NK-92 treated with Interleukin-12 subunit alpha and Interleukin-12 subunit beta, amount 100 ng/mL, for 24 hours (cell line): ENCODE results near the gene NPIPA1.
A peak's percentile ranks its signal among the peaks of the same experiment; 100 is the strongest.
"Not testable (repeated sequence)": the region's sequence is repeated elsewhere in the genome, so short reads cannot be mapped to it uniquely, and the experiment has no call there.

Experiments used
- DNase-seq: peaks from one replicate; lab custom pipeline; 2025; lab: John Stamatoyannopoulos, UW

NPIPA1 gene

DNA sequence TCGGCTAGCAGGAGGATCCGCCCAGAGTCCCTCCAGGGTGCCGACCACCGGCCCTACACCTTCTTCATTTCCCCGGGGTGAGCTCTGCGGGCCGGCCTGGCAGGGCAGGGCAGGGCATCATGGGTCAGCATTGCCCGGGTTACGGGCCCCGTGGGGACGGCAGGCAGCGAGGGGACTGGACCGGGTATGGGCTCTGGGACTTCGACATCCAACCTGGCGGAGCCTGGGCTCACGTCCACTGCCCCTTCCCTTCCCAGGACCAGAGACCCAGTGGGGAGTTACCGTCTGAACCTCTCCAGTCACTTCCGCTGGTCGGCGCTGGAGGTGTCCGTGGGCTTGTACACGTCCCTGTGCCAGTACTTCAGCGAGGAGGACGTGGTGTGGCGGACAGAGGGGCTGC is 7.0 kb upstream of the NPIPA1 start:
- not testable (repeated sequence) for DNase-seq

DNA sequence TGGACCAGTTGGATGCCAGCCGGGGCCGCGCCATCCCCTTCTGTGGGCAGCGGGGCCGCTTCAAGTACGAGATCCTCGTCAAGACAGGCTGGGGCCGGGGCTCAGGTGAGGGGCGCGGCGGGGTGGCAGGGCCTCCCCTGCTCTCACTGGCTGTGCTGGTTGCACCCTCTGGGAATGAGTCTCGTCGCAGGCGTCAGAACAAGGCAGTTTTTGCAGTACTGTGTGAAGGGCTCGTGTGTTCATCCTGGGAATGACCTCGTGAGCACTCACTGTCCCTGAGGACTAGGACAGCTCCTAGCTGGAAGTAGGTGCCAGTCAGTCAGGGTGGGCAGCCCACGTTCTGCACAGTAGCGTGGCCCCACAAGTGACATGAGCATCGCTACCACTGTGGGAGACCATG is 6.3 kb upstream of the NPIPA1 start:
- DNase-seq, result not testable (repeated sequence)

DNA sequence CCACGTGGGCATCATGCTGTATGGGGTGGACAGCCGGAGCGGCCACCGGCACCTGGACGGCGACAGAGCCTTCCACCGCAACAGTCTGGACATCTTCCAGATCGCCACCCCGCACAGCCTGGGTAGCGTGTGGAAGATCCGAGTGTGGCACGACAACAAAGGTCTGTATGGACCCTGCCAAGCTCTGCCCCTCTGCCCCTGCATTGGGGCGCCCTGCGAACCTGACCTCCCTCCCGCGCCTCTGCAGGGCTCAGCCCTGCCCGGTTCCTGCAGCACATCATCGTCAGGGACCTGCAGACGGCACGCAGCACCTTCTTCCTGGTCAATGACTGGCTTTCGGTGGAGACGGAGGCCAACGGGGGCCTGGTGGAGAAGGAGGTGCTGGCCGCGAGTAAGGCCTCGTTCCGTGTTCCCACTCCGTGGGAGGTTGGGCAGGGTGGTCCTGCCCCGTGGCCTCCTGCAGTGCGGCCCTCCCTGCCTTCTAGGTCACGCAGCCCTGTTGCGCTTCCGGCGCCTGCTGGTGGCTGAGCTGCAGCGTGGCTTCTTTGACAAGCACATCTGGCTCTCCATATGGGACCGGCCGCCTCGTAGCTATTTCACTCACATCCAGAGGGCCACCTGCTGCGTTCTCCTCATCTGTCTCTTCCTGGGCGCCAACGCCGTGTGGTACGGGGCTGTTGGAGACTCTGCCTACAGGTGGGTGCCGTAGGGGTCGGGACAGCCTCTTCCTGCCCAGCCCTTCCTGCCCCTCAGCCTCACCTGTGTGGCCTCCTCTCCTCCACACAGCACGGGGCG is 4.5 kb upstream of the NPIPA1 start:
- DNase-seq, result not testable (repeated sequence)

DNA sequence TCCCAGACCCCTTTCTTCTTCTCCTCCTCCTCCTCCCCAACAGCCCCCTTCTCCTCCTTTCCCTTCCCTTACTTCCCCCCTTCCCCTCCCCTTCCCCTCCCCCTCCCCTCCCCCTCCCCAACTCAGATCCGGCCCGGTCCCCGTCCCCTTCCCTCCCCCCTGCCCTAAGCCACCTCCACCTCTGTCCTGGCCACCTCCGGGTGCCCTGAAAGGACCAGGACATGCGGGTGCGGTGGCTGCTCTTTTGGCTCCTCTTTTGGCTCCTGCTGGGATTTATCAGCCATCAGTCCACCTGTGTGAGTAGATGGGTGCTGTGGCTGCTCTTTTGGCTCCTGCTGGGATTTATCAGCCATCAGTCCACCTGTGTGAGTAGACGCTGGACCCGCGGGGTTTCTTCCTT is 751 bp downstream of the NPIPA1 start:
- not testable (repeated sequence) for DNase-seq

DNA sequence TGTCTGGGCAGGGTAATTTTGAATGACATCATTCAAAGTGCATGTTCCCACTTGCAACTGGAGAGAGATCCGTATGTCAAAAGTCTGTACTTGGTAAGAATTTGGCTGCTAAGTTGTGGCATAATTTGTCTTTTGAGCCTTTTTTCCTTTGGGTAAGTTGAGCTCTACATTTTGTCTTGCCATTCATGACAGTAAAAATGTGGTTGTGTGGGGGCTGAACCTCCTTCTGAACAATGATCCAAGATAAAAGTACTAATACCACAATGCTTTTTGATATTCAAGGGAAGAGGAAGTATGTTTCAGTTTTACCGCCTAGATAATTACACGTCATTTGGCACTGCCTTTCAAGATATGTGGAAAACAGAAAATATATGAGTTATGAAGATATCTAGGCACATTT is 5.4 kb downstream of the NPIPA1 start:
- not testable (repeated sequence) for DNase-seq

DNA sequence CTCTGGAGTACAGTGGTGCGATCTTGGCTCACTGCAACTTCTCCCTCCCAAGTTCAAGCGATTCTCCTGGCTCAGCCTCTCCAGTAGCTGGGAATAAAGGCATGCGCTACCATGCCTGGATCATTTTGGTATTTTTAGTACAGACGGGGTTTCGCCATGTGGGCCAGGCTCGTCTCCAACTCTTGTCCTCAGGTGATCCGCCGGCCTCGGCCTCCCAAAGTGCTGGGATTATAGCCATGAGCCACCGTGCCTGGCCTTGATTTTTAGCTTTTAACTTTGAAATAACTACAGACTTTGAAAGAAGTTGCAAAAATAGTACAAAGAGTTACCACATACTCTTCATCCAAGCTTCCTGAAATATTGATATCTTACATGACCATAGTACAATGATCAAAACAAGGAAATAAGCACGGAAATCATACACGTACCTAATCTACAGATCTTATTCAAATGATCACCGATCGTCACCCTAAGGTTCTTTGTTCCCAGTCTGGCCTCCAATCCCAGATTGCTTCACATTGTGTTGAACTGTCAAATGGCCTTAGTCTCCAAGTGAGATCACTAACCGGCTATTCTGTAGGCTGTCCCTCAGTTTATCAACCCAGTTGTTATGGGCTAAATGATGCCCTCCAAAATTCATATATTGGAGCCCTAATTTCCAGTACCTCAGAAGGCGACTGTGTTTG is 18.4 kb downstream of the NPIPA1 start:
- no peak for DNase-seq

DNA sequence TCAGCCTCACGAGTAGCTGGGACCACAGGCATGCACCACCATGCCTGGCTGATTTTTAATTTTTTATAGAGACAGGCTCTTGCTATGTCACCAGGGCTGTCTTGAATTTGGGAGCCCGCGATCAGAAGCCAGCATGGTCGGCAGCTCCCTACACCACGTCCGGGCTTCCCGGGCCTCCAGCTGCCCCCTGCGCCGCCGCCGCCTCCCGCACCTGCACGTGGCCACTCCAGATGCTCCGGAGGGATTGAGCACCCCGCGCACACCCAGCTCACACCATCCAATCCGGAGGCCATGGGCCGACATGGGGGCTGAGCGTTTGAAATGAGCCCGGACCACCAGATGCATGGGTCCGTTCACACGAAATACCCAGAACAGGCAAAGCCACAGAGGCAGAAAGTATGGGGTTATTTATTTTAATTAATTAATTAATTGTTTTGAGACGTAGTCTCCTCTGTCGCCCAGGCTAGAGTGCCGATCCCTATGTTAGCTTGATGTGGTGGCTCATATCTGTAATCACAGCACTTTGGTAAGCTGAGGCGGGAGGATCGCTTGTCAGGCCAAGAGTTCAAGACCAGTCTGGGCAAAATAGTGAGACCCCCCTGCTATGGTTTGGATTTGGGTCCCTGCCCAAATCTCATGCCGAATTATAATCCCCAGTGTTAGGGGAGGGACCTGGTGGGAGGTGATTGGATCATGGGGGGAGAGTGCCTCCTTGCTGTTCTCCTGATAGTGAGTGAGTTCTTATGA is 20.5 kb downstream of the NPIPA1 start:
- no peak for DNase-seq

DNA sequence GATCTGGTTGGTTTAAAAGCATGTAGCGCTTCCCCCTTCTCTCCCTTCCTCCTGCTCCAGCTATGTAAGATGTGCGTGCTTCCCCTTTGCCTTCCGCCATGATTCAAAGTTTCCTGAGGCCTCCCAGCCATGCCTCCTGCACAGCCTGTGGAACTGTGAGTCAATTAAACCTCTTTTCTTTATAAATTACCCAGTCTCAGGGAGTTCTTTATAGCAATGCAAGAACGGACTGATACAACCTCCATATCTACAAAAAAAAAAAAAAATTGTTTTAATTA is 21.0 kb downstream of the NPIPA1 start:
- no peak for DNase-seq

DNA sequence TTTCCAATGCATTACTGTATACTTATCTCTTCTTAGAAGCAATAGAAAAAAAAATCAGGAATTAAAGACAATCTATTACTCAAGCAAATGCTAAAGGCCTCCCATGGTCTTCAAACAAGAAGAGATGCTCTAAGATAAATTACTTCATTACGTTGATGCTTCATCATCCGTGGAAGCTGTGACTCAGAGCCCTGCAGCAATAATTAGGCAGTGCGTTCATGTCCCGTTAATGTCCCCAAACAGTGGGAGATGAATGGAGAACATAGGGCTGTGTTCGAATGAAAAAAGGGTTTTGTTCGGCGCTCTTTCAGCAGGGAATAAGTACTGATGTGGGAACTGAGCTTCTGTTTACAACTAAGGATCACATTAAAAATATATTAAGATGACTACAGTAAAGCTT is 21.7 kb downstream of the NPIPA1 start:
- no peak for DNase-seq

DNA sequence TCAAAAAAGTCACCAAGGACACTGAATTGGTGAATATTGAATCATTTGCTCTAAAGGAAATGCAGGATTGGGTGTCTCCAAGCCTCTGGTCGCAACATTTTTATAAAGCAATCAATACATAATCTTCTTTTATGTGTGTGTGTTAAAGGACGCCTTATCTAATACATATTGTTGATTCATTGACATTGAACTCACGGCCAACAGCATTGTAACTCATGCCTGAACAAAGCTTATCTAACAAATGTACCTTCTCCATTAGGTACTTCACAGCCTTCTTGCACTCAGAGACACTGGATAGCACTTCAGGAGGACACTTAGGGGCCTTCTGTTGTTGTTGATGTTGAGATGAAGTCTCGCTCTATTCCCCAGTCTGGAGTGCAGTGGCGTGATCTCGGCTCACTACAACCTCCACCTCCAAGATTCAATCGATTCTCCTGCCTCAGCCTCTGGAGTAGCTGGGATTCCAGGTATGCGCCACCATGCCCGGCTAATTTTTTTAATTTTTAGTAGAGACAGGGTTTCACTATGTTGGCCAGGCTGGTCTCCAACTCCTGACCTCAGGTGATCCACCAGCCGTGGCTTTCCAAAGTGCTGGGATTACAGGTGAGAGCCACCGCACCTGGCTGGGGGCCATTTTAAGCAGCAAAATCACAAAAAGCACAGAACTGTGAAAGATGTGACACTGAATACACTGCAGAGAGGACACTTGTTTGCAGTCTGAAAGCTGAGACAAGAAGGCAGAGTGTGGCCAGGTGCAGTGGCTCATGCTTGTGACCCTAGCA is 24.4 kb downstream of the NPIPA1 start:
- DNase-seq, result no peak

DNA sequence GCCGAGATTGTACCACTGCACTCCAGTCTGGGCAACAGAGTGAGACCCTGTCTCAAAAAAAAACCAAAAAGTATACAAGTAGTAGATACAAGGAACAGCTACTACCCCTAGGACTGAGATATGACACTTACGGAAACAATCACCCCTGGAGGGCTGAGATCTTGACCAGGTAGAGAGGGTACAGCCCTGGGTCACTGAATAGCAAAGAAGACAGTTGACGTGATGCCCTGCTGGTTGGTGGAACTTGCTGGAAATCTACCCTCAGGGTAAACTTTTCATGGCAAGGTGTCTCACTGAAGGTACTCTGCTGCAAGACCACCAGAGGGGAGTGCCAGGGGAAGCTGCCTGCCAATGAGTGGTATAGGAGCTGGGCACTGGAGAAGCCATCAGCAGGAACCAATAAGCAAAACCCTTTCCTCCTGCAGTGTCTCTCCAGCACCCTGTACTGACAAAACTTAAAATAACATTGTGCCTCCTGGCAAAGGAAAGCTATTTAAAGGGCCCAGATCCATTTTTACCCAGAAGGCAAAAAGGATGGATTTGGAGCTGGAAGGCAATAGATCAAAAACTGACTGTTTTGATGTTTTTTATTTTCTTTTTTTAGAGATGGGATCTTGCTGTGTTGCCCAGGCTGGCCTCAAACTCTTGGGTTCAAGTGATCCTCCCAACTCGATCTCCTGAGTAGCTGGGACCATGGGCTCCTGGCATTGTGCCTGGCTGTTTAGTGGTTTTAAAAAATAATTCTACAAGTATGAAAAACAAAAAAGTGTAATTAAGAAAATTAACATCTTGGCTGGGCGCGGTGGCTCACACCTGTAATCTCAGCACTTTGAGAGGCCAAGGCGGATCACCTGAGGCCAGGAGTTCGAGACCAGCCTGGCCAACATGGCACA is 26.3 kb downstream of the NPIPA1 start:
- DNase-seq, result no peak

DNA sequence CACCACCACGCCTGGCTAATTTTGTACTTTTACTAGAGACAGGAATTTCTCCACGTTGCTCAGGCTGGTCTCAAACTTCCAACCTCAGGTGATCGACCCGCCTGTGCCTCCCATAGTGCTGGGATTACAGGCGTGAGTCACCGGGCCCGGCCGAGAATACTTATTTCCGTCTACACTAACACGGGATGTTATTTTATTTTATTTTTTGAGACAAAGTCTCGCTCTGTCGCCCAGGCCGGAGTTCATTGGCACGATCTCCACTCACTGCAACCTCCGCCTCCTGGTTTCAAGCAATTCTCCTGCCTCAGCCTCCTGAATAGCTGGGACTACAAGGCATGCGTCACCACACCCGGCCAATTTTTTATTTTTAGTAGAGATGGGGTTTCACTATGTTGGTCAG is 28.1 kb downstream of the NPIPA1 start:
- DNase-seq, result no peak

DNA sequence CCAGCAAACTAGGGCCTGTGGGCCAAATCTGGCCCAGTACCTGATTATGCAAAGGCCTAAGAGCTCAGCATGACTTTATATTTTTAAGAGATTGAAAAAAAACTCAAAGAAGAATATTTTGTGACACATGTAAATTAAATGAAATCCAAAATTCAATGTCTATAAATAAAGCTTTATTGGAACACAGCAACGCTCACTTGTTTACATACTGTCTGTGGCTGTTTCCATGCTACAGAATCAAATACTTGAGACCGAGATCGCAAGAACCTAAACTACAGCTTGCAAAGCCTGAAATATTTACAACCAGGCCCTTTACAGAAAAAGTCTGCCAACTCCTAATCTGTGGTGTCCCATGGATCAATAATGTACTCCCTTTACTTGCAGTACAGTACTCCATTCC is 32.6 kb downstream of the NPIPA1 start:
- not testable (repeated sequence) for DNase-seq

DNA sequence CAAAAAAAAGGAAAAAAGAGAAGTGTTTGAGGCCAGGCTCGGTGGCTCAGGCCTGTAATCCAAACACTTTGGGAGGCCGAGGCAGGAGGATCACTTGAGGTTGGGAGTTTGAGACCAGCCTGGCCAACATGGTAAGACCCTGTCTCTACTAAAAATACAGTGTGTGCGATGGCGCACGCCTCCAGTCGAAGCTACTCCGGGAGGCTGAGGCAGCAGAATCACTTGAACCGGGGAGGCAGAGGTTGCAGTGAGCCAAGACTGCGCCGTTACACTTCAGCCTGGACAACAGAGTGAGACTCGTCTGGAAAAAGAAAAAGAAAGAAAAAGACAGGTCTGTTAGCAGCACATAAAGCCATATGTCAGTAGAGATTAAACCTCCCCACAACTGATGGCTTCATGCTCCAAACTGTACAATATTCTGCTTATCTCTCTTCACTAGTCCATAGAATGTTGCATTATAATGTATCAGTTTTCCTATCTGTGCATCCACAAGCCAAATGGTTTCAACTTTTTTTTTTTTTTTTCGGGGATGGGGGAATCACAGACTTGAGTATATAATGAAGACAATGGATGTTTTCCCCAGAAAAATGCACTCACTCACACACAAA is 34.5 kb downstream of the NPIPA1 start:
- DNase-seq, result not testable (repeated sequence)

DNA sequence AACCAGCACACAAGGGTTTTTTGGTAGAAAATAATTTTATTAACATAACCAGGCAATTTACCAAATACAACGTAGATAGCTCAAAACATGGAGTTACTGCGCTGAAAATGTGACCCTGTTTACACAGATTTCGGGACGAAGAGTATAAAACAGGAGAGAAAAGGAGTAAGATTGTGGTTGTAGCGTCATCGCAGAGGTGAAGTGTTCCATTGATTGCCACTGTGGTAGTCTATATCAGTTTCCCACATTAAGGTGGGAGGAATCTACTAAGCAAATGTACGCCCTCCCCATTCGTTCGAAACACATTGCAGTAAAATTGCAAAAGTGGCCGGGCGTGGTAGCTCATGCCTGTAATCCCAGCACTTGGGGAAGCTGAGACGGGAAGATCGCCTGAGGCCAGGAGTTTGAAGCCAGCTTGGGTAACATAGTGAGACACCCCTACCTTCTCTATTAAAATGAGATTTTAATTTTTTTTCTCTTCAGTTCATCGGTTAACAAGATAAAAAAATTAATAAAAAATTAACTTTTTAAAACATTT is 36.6 kb downstream of the NPIPA1 start:
- DNase-seq, result not testable (repeated sequence)

DNA sequence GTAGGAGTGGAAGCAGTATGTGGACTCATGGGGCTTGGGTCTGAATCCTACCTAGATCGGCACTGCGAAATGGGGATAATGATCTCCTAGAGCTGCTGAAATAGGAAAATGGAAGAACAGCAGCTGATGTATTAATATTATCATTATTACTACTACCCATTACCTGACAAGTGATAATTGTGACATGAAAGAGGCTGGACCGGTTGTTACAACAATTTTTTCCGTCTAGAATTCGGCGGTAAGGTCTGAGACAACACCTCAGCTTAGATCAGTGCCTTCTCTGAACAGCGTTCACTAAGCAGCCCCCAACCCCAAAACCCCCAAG is 37.0 kb downstream of the NPIPA1 start:
- not testable (repeated sequence) for DNase-seq

DNA sequence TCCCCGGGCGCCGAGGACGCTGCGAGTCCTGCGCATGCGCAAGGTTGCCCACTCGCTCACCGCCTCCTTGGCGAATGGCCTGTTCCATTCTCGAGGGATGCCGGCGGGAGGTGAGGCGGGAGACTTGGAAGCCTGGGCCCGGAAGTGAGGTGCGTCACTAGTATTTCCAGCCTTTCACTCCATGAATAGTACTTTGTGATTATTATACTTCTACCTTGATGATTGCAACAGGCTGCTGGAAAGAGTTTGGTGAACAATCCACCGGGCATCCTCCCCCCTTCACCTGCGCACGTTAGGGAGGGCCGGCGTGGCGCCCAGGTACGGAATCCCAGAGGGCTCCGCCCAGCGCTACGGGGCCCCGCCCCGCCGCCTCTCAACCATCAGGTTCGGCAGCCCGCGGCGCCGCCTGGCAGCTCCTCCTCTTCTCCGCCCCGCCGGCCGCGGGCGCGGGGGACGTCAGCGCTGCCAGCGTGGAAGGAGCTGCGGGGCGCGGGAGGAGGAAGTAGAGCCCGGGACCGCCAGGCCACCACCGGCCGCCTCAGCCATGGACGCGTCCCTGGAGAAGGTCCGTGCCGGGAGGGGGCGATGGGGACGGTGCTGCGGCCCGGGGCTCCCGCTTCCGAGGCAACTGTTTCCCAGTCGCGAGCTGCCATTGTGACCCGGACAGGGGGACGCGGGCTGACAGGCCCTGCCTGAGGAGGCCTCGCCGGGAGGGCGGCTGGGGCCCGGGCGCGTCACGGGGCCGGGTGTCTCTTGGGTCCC is 37.6 kb downstream of the NPIPA1 start, which contains the start of gene PDXDC1:
Gene PDXDC1 (plus strand): TSS at position 371 of the 762 bp plus-strand sequence. CDS start 174 bp downstream, at position 545.
- DNase-seq, result peak; percentile 97

DNA sequence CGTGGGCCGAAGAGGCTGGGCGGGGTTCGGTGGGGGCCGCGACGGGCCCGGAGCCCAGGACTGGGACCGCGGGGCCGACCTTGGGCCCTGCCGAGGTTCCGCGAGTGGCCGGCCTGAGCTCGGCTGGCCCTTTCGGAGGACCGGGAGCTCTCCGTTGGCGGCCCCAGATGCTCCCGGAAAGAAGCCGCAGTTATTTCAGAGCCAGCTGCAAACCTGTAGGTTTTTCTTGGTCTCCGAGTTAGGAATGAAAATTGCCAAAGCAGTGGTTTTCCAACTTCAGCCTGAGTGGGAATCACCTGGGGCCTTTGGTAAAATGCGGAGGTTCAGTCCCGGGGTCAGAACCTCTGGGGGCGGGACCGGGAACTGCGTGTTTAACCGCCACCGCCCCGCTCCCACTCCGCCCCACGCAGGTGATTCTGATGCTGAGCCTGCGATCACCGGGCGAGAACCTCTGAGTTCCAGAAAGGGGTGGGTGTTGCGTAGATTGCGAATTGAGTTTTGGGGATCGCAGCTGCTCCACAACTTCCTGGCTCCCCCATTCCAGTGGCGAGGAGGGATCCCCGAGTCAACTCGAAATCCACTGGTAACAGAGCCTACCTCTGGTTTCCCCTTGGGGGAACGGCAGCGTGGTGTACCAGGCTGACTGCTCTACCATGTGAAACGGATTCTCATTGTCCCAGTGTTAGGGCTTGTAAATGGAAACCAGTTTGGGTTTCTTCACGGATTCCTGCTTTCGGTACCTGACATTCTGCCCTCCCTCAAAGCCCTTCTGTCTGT is 38.4 kb downstream of the NPIPA1 start:
- DNase-seq, result not testable (repeated sequence)
